Endometrial microvascular endothelial cells (primary cell): ENCODE data around the gene IQCE. TPM values are rescaled to one million over a fixed set of nuclear protein-coding genes. Genes with fewer than 3 reads are reported as not detected.
"Not testable (repeated sequence)": the region's sequence is repeated elsewhere in the genome, so short reads cannot be mapped to it uniquely, and the experiment has no call there.

ENCODE experiments used
- in situ Hi-C: cut with HindIII; loops from 2 replicates; pipeline ENCODE4 v1.10.0; 2017; ENCODE audit warnings: low sequenced_read_pairs, low pct_unique_long_range_greater_than_20kb; ENCODE audit errors: inconsistent ontology term
- total RNA-seq: library from RNA; depleted of rRNA; stranded (reverse); fragments of >200 nt; gene quantifications from one replicate; pipeline ENCODE4 v1.2.3, GENCODE V29; 2015; ENCODE audit errors: inconsistent ontology term

Gene IQCE
- total RNA-seq, 1 donor from 2014 or later: 17.4 TPM

DNA sequence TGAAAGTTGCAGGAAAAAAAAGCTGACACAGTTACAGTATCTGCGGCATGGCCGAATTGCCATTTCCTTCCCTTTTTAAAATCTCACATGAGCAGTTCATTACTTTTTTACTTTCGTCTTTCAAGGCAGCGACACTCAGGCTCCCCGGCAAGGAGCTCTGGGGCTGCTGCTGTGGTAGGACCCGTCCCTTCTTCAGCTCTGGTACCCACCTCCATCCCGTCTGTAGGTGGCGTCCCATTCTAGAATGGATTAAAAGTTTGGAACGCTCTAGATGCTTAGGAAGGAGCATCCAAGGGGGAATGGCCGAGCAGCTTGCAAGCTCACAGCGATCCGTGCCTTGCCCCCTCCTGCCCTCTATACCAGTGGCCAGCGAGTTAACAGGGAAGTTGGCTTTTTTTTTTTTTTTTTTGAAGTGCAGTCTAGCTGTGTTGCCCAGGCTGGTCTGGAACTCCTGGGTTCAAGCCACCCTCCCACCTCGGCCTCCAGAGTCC, 50.2 kb downstream of the IQCE start:
- in situ Hi-C loops: no loop called here

DNA sequence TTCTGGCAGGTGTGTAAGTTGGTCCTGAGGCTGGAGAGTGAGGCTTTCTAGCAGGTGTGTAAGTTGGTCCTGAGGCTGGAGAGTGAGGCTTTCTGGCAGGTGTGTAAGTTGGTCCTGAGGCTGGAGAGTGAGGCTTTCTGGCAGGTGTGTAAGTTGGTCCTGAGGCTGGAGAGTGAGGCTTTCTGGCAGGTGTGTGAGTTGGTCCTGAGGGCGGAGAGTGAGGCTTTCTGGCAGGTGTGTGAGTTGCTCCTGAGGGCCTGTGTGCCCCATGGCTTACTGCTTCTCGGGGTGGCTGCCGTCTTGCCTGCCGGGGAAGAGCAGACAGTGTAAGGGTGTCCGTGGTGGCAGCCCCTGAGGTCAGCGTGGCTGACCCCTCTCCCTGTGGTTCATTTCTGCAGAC, 50.9 kb downstream of the IQCE start:
- in situ Hi-C loops: not testable (repeated sequence)

DNA sequence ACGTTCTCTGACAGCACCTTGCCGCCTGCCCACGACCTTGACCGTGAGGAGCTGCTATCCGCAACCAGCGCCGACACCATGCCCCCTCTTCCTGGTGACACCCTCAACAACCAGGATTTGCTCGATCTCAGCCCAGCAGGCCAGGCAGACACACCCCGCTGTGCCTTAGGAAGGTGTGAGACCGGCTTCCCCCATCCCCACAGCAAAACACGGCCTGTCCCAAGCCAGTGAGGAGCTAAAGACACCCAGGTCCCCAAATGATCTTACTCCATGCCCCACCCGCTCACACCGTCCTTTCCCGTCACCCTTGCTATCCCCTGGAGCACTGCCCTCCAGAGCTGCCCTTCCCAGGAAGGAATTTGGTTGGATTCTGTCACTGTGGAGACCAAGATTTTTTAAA, 51.7 kb downstream of the IQCE start:
- in situ Hi-C loops: no loop called here

DNA sequence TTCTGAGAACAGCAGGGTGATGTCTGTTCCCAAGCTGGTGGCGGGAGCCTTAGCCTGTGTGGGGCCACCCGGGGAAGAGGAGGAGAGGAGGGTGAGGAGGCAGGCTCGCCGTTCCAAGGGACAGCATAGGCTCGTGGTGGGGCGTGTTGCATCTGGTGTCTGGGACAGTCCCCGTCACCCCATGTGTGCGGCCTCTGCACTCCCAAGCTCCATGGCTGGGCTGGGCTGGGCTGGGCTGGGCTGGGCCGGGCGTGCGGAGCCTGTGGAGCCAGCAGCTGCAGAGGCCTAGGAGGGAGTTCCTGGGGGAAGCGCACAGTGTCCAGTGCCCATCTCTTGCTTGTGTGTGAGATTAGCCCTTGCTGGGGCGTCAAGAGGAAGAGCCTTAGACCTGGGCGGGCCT, 52.1 kb downstream of the IQCE start:
- in situ Hi-C loops: no loop called here

DNA sequence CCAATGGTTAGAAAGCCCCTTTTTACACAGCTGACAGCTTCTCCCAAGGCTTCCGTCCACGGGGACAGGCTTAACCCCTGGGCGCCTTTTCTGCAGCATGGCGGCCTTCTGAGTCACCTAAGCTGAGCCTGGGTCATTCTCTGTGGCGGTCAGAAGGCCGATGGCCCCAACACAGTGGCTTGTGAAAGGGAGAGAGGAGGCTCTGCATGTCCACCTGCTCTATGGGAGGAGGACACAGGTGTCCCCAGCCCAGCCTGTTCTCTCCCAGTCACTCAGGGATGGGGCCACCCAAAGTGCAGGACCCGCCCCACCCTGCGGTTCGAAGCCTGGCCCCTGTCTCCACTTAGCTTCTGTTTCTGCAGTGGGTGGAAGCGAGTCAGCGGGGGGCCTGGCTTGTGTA, 52.6 kb downstream of the IQCE start:
- in situ Hi-C loops: no loop called here

DNA sequence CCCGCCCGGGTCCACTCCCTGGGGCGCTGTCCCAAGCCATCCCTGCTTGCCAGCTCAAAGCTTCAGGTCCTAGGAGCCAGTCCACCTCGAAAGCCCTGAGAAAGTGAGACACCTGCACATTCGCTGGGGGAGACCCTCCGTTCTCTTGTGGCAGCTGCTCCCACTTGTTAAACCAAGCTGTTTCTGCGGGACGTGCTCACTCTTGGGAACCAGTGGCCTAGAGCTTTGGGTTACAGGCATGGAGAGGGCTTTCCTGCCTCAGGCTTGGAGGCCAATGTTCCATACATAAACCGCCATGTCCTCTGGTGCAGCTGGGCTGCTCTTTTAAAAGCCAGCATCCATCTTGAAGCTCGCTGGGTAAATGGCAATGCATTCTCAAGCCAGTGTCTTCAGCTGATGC, 53.1 kb downstream of the IQCE start:
- in situ Hi-C loops: no loop called here

DNA sequence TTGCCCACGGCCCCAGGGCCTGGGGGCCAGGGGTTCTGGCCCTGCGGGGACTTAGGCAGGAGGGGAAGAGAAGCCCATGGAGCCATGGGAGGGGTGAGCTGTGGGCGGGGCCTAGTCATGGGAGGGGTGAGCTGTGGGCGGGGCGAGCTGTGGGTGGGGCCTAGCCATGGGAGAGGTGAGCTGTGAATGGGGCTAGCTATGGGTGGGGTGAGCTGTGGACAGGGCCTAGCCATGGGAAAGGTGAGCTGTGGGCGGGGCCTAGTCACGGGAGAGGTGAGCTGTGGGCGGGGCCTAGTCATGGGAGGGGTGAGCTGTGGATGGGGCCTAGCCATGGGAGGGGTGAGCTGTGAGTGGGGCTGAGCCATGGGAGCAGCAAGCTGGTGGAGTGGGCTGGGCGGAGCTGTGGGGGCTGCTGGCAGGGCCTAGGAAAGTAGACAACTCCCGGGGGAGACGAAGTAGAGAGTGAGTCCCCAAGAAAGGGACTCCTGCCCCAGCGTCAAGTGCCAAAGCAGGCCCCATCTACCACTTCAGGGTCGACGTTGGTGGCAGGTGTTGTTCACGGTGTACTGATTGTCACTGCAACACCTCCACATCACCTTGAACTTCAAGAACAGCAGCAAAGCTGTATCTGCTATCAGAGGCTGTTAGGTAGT, 53.8 kb downstream of the IQCE start:
- in situ Hi-C loops: no loop called here

DNA sequence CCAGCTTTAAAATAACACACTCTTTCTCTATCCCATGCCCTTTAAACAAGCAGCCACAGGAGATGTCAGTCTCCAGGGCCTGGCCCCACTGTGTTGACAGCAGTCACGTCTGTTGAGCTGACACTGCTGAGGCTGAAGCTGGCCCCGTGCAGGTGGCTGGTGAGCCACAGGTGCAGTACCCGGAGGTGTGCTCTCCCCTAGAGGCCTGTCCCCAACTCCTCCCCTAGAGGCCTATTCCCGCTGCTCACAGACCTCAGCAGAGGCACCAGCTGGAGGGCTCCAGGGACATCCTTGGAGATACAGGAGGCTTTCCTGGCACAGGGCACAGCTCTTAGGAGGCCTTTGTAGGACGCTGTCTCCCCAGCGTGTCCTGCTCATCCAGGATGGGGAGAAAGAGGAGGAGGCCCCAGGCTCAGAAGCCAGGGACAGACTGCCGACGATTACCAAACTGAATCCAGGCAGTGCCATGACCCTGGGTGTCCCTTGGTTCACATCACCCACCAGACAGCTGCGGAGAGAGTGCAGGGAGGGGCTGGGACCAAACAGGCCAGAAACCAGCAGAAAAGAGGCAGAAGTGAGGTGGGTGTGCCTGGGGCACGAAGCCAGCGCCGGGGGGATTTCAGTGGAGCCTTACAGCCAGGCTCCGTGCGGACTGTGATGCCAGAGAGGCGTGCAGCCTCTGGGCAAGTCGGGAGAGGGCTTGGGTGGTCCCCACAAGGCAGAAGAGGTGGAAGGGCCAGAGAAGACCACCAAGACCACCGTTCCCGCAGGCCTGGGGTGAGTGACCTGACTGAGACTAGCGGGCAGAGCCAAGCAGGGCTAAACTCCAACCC, 54.5 kb downstream of the IQCE start:
- in situ Hi-C loops: no loop called here

DNA sequence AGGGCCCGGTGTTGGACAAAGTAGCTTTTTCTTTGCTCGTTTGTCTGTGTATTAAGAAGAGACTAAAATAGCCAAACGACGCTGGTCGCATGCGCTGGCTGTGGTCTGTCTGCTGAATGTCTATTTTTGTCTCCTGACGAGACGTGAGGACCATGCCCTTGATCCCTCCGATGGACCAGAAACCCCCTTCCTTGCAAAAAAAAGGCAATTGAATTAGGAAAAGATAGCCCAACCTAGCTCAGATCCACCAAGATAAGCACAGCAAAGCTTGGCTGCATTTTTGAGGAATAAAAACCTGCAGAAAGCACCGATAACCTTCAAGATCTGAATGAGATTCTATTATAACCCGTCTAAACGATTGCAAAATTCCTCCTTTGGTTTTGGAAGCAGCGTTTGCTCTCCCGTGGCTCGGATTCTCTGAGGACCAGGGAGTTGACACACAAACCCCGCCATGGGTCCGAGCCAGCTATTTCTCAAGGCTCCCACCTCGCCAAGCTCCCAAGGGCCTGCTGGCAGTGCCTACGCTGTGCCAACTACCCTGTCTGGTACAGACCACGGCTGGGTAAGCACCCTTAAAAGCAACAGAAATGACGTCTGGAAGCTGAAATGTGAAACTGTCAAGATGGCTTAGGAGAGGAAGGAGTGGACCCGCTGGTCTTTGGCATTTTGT, 55.3 kb downstream of the IQCE start:
- in situ Hi-C loops: no loop called here

DNA sequence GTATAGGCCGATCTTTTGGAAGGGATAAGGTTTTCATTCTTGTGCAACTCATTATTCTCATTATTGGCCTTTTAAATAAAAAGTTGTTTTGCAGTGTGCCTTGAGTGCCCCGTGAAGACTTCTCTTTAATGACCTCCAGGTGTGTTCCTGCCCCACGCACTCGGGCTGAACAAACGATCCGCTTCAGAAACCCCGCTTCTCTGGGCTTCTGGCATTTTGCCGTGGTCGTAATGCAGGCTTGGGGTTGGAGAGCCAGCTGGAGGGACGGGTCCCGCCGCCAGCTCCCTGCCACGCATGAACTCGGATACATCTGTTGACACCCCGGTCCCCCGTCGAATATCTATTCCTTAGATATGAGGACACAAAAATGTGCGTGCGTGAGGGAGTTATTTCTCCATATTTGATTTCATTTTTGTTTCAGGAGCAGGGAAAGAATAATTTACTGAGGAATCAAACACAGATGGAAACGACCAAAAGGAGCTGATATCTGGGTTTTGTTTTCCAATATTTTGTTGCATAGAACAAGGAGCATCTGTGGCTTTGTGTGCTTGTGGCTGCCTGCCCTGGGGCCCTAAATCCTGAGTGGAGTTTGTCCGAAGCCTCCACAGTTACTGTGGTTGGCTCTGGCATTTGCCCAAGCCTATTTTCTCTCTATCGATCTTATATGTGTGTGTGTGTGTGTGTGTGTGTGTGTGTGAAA, 56.0 kb downstream of the IQCE start:
- in situ Hi-C loops: no loop called here

DNA sequence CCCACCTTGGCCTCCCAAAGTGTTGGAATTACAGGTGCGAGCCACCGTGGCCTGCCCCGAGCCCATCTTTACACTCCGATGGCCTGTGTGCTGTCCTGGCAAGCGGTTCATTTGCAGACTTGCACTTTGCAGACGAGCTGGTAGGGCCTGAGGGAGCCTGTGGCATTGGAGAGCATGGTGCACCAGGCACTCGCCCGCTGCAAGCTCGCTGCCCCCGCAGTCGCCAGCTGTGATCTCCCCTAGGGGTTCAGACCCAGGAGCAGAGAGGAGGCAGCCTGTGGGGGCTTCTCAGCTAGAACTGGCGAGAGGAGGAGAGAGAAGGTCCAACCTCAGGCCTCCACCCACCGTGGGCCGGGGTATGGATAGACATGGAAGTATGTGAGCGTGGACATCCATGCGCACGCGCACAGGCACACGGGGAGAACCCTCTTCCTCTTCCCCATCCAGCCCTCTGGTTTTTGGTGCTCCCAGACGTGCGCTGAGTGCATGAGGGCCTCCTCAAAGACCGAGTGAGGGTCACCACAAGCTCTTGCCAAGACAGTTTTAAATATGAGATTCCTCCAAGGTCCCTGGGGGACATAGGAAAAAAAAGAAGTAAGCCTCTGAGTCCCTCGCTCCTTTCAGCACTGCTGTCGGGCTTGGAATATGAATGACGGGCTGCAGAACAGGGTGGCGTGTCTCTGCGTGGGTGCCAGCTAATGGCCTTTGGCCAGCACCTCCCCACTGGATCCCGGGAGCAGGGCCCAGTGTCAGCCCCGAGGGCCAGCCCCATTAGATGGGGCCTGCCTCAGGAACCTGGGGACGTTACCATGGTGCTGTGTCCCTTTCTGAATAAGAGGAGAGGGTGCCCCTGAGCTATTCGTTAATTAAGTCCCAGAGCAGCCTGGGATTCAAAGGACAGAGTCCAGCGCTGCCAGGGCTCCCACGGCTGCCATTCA, 57.9 kb downstream of the IQCE start:
- in situ Hi-C loops: no loop called here

DNA sequence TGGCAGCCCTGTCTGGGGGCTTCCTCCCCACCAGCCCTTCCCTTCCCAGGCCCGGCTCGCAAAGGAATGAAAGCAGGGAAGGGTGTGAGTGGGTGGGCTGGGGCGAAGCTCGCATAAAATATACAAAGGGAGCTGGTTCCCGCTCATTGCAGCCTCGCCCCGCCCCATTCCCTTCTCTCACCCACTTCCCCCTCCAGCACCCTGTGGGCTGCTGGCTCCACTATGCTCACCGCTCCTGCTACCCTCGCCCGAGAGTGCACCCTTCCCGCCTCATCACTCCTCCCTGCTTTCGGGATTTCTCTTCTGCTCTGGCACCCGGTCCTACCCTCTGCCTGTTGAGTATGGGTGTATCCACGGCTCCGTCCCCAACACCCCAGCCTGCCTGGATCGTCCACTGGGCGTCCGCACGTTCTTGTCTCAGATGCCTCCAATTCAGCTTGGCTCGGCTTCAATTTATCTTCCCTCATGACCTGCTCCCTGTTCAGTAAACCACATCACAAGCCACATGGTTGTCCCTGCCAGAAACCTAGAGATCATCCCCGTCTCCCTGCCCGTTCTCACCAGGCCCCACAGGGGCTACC, 58.6 kb downstream of the IQCE start:
- in situ Hi-C loops: no loop called here

DNA sequence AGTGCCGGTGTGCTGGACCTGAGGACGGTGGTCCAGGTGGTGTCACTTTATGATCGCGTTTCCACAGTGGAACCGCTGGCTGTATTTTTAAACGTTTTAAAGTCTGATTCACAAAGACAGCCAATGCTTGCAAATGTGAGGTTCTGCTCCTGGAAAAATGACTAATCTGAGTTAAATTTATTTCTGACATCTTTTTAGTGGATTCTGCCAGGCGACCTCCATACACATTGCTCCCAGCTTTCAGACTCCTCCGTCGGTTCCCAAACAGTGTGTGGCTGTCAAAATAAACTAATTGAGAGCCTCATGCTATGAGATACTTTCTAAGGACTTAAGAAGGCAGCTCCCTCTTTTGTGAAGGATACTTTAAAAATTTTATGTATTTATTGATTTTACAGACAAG, 60.3 kb downstream of the IQCE start:
- in situ Hi-C loops: no loop called here

DNA sequence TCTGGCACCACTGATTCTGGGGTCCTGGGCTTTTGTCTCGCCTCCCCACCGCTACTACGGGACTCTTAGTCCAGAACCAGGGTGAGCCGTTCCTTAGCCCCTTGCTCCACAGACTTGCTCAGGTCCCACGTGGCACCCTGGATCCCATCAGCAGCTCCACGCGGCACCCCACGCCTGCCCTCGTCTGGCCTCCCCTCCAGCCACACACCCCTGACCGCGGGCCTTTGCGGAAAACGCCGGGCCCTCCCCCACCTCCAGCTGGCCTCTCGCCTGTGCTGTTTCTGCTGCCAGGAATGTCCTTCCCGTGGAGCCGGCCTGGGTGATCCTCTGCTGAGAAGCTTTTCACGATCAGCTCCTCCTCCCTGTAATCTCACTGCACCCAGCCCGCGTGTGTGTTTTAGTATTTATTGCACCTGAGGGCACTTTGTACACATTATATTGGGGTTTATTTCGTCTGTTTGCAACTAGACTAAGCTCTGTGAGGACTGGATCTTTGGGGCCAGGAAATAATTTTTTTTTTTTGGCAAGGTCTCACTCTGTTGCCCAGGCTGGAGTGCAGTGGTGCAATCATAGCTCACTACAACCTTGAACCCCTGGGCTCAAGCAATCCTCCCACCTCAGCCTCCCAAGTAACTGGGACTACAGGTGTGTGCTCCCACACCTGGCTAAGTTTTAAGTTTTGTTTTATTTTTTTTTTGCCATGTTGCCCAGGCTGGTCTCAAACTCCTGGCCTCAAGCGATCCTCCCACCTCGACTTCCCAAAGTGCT, 62.5 kb downstream of the IQCE start:
- in situ Hi-C loops: no loop called here

DNA sequence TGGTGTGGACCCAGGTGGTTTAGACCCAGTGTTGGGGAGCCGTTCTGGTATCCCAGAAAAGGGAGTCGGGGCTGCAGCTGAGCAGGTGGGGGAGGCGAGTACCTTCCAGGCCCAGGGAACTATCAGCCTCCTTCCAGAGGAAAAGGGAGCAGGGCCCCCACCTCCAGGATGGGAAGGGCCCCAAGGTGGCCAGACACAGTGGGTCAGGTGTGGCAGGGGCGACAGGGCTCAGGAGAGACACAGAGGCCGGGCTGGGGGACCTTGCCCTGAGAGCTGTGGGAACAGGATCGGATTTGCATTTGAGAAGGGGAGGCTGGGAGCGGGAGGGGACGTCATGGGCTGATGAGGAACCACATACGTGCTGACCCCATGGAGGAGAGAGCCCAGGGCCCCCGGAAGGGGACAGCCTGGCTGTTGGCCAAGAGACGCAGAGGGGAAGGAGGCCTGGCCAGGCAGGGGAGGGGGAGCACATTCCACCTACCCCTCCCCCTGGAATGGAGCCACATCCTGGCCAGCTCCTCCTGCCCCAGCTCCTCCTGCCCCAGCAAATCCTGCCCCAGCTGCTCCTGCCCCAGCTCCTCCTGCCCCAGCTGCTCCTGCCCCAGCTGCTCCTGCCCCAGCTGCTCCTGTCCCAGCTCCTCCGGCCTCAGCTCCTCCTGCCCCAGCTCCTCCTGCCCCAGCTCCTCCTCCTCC, 63.3 kb downstream of the IQCE start:
- in situ Hi-C loops: no loop called here

DNA sequence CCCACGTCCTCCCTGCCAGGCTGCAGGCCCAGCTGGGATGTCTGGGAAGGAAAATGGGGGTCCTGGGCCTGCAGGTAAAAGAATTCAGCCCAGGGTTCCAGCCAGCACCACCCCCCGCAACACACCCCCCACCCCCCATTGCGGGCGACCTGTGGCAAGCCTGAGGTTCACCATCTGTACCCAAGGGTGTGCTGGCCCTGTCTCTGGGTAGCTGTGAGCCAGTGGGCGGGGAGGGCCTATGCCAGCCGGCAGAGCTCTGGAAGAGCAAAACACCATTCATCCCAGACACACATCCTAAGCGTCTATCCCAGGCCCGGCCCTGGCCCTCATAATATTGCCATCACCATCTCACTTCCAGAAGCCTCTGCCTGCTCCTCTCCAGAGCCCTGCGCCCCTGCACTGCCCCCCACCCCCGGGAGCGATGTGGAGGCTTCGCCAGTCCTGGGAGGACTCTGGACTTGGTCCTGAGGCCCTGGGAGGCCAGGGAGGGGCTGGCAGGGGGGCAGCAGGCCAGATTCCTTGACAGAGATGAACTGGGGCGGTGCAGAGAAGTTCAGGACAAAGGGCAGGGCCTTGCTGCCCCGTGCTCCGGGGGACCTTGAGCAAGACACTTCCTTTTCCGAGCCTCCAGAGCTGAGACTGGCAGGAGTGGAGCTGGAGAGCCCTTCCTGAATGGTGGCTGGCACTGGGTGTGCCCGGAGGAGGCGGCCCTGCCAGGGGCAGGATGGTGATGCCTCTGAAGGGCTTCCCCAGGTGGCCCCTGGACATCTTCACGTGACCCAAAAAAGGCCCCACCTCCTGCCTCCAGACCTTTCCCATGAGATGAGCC, 64.3 kb downstream of the IQCE start:
- in situ Hi-C loops: no loop called here
